Measurements from ENCODE around the gene ARVCF.

ARVCF gene

GRCh38 chr22:19973551-19974267 is 42.9 kb downstream of the ARVCF start:
- no peak for DNase-seq (ENCODE audit: low read depth, low spot score)

- no peak for DNase-seq (ENCODE audit: low read depth, low spot score)
Measured at GRCh38 chr22:19972652-19973550, 43.7 kb downstream of the ARVCF start.

DNA sequence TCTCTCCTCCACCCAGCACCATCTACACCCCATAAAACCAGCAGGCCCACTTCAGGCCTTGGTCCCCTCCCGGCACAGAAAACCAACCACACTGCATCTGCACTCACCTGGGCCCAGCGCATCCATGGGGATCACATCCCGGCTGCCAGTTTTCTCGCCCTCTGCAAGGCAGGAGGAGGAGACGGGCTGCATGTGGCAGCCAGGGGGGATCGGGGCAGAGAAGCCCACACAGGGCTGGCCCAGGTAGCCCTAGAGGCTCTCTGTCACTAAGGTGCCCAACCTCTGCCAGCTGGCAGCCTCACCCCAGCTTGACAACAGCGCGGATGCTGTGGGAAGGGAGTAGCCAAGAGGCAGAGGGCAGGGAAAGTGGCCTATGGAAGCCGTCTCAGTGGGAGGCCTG is 44.4 kb downstream of the ARVCF start:
- DNase-seq (ENCODE audit: low read depth, low spot score) = no peak

GRCh38 chr22:19971276-19972124 is 45.1 kb downstream of the ARVCF start:
- DNase-seq (ENCODE audit: low read depth, low spot score) = no peak

DNA sequence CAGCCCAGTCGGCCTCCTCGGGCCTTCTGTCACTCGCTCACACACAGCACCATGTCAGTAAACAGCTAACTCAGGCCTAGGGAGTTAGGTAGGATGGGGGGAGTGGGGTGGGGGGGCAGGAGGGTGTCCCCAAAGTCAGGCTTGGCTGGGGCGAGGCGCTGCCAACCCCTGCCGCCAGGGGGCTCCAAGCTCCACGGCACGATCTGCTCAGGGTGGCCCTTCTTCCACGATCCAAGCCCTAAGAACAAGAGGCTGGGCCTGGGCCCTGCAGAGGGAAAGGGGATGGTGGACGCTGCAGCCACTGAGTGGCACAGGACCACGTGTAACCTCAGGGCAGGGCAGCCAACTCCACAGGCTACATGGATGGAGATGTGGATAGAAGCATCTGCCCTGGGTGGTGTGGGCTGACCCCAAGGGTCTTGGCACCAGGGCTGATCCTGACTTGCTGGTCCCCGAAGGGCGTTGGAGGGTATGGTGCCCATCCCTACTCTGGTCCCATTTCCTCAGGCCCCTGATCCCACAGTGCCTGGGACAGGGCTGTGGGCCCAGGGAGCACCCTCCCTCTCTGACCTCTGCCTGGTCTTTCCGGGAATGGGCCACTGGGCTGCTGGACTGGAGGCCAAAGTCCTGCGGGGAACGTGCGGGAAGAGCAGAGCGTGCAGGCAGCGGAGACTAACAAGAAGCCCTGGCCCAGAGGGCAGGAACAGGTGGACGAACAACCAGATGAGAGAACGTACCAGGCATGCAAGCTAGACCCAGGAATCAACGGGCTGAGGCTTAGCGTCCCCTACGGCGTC is 45.9 kb downstream of the ARVCF start:
- peak; percentile 65 for DNase-seq (ENCODE audit: low read depth, low spot score)

DNA sequence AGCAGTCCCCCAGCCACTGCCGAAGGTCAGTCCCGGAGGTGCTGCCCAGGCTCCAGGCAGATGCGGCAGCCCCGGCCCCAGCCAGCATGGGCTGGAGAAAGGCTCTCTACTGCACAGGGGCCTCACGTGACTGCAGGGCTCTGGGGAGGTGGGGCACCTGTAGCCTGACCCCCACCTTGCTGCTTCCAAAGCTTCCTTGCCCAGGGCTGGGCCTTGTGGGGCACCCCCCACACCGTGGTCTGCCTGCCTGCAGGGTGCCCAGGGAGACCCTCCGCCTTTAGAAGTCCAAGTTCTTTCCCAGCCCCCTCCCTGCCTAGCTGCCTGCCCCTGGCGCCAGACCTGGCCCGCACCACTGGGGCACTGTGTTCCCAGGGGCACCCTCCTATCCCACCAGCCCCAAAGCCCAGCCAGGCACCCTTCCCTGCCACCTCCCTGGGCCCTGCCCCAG is 46.6 kb downstream of the ARVCF start:
- no peak for DNase-seq (ENCODE audit: low read depth, low spot score)

GRCh38 chr22:19969141-19969928 is 47.3 kb downstream of the ARVCF start:
- no peak for DNase-seq (ENCODE audit: low read depth, low spot score)

- no peak for DNase-seq (ENCODE audit: low read depth, low spot score)
Measured at GRCh38 chr22:19968450-19968891, 48.2 kb downstream of the ARVCF start.

DNA sequence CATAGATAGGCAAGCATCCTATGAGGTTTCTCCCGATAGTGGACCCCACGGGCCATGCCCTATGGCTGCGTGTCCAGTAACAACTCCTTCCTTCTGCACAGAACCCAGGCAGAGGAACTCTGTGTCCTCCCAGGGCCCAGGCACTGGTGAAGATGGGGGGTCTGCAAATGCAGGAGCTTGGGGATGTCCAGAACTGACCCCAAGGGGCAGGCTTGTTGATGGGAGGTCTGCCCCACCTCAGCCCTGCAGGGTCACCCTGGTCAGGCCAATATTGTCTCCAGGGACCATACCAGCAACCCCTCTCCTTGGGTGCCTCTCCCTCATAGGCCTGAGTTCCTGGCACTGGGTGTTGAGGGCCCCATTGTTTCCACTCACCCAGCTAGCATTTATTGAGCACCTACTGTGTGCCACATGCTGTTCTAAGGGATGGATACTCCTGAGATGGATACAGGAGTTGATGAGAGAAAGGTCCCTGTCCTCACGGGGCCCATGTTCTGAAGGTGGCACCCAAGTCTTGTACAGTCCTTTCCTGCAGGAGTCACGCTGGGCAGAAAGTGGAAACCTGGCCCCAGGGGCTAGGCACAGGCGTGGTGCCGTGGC is 48.7 kb downstream of the ARVCF start:
- DNase-seq (ENCODE audit: low read depth, low spot score) = no peak

GRCh38 chr22:19966908-19967750 is 49.5 kb downstream of the ARVCF start:
- no peak for DNase-seq (ENCODE audit: low read depth, low spot score)

- DNase-seq (ENCODE audit: low read depth, low spot score) = no peak
Measured at GRCh38 chr22:19965771-19966709, 50.6 kb downstream of the ARVCF start.

GRCh38 chr22:19964701-19965386 is 51.8 kb downstream of the ARVCF start:
- DNase-seq (ENCODE audit: low read depth, low spot score) = no peak

- no peak for DNase-seq (ENCODE audit: low read depth, low spot score)
Measured at GRCh38 chr22:19963863-19964642, 52.6 kb downstream of the ARVCF start.

- DNase-seq (ENCODE audit: low read depth, low spot score) = no peak
Measured at GRCh38 chr22:19962909-19963806, 53.5 kb downstream of the ARVCF start.

GRCh38 chr22:19962246-19962908 is 54.2 kb downstream of the ARVCF start:
- no peak for DNase-seq (ENCODE audit: low read depth, low spot score)

Data from activated CD4-positive, CD25-positive, alpha-beta regulatory T cell treated with anti-CD3 and anti-CD28 coated beads, Interleukin-2, amount 50 U/mL, for 16 hours (primary cell).